Mesenteric fat pad (tissue), 1 donor: ENCODE measurements around the gene PLCB1. TPM values are rescaled to one million over a fixed set of nuclear protein-coding genes. Genes with fewer than 3 reads are reported as not detected.
"Not testable (repeated sequence)": the region's sequence is repeated elsewhere in the genome, so short reads cannot be mapped to it uniquely, and the experiment has no call there.

Source experiments
- DNase-seq: peaks from one replicate; pipeline ENCODE4 v3.0.0-alpha.2; 2020; ENCODE audit warnings: low spot score
- total RNA-seq: library from RNA; stranded (reverse); fragmentation: NEBNext Ultra II Directional; extraction: Animal tissue kit (Norgen Biotek cat#: 25700); gene quantifications from one replicate; pipeline ENCODE4 v1.2.1, GENCODE V29; 2021
- donor health status: DM: yes; HTN: yes; CAD: no.

The PLCB1 gene
- total RNA-seq, 1 donor from 2014 or later = 16.9 TPM

DNA sequence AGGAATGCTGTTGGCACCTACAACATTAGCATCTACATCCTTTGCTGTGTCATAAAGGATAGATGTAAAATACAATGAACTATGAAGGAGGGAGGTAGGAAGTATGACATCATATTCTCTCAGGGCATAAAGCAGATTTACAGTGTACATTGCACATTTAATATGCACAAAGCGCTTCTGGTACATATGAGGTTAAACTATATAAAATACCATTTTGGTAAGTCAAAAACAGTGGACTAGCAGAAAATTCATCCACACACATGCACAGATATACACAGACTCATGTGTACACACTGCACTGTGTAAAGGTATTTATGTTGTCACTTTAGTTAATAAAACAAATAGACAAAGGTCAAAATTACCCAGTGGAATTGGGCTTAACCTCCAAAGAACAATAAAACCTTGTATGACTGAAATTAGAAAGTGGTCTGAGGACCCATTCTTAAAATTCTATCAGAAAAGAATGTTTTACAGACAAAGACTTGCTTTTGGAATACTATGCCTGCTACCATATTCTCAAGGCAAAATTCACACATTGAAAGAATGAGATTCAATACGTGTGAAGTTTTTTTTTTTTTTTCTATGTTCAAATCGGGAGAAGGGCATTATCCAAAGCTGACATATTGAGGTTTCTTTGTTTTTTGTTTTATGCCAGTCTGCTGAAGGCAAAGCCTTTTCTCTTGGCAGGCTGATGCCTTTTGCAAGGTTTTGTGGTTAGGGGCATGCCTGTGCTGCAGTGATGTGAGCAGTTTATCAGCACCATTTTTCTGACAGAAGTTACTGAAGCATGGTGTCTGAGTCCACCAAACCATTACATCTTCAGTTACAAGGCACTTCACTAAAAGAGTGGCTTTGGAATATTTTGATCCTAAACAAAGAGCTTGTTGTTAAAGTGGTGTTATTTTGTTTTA is 199.0 kb downstream of the PLCB1 start:
- DNase-seq = no peak

GRCh38 chr20:8331740-8332412 is 199.8 kb downstream of the PLCB1 start:
- DNase-seq = no peak

DNA sequence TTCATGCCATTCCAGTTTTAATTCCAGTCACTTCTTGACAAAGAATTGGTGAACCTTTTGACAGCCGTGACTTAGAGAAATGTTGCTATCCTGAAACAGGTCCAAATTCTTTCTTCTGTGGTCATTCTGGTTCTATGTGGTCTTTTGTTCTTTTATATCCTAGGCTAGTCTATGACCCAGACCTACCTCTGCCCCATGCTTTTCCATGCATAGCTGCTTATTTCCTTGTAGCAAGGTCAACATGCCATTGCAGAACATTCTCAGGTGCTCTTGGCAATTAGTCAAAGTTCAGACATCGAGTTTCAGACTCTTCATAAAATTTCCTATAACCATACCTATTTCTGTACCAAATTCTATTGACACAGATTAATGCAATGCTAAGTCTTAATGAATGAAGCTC is 202.6 kb downstream of the PLCB1 start:
- DNase-seq = no peak

DNA sequence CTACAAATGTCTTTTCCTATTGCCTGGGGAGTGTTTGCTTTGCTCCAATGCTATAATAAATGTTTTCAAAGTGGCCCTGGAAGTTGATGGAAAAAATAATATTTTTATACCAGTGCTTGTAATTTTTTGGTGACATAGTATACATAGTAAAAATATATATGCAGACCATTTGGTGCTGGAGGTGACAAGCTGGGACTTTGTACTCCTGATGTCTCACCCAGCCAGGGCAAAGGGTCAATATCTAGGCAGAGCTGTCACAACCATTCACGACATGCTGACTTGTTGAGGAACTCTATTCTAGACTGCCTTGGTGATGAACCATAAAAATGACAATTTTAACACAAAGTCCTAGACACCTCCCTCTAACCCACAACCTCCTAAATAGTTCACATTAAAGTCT is 203.0 kb downstream of the PLCB1 start:
- DNase-seq = no peak

DNA sequence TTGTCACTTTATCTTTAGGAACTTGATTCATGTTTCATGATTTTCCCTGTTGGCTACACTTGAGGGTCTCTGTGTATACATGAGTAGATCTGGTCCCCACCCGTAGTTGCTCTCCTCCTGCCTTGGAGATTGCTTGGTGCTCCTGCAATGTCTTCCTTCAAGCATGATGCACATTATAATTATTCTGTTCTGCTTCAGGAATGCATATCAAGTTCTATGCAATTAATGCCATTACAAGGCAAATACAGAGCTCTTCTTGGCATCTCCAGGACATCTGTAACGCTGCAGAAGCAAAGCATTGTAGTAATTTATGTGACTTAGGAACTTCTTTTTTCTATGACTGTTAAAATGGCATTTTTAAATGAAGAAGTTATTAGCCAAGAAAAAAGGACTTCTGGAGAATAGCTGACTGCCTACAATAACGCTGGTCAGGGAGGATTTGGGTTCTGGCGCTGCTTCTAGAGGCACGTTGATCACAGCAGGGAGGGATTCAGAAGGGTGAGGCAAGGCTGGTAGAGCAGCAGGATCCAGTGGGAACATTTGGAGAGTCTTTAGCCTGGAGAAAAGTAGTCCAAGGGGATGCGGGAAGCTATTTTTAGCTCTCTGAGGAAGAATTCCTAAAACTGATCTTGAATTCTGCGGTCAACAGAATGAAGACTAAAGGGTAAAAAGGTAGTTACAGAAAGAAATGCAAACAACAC is 203.6 kb downstream of the PLCB1 start:
- DNase-seq = no peak

DNA sequence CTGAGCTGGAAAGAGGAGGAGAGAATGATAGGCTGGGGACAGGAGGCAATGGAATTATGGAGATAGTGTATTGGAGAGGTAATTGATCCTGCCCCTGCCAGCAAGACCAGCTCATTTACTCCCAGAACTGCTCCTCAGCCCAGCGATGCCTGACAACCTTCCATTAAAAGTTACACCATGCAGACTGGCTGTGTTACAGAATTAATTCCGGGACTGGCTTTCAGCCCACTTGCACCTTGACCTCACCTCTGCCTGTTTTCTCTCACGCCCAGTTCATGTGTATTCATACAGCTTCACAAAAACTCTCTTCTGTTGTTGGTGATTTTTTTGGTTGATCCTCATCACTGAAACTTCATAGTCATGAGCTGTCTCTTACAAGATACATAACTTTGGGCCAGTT is 207.3 kb downstream of the PLCB1 start:
- no peak for DNase-seq

GRCh38 chr20:8342391-8342790 is 210.3 kb downstream of the PLCB1 start:
- no peak for DNase-seq

DNA sequence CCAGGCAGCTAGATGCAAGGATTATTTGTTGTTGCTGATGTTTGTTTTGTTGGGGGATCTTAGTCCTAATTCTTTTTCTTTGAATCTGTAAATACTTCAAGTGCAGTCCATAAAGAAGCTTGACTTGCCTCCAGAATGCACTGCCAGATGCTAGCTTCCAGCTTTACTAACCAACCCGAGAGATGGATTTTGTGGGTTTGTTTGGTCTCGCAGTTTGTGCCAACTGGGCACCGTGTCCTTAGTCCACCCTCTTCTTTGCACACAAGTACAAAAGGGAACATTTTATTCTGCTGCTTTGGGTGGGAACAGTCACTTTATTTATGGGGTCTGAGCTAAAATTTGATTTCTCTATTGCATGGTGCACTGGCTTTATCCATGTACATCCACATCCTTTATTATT is 212.0 kb downstream of the PLCB1 start:
- no peak for DNase-seq

DNA sequence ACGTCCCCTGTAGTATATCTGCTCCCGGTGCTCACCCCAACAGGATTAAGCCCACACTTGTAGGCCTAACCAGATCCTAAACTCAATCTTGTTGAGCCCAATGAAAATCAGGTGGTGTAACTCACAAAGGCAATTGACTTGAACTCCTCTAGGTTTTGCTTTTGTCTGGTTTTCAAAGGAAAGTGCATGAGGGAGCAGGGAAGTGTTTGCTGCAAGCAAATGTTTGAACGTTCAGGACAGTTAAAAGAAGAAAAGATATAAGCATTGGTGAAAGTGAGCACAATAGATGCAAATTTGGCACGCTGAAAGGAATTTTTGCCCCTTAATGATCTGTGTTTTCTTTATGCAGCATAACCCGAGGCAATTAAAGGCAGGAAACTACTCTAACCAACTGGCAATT is 212.6 kb downstream of the PLCB1 start:
- DNase-seq = no peak

DNA sequence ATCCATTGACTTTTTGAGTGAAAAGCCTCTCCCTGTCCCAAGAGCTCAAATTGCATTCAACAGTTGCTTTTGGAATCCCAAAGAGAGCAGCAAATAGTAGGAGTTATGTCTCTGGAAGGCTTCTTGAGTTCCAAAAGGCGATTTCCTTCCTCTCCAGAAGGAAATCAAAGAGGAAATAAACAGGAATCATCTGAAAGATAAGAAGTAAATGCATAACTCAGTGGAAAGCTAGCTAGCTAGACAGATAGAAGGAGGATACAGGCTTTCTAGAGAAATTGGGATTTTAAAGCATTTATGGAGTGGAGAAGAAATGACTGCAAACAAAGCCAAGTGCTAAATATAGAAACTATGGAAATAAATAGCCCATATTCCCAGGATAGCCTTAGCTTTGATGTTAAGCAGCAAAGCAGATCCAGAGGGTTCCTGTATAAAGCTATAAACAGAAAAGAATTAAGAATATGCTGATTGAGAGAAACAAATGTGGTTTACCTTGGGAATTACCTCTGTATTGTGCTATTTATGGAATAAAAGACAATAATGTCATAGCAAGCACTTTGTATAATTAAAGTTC is 214.7 kb downstream of the PLCB1 start:
- DNase-seq = no peak

DNA sequence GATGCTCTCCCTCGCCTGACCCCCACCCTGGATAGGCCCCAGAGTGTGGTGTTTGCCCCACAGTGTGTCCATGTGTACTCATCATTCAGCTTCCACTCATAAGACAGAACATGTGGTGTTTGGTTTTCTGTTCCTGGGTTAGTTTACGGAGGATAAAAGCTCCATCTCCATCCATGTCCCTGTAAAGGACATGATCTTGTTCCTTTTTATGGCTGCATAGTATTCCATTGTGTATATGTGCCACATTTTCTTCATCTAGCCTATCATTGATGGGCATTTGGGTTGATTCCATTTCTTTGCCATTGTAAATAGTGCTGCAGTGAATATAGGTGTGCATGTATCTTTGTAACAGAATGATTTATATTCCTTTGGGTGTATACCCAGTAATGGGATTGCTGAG is 218.2 kb downstream of the PLCB1 start:
- not testable (repeated sequence) for DNase-seq

- DNase-seq = no peak
Observed at GRCh38 chr20:8352486-8352885, 220.4 kb downstream of the PLCB1 start.

DNA sequence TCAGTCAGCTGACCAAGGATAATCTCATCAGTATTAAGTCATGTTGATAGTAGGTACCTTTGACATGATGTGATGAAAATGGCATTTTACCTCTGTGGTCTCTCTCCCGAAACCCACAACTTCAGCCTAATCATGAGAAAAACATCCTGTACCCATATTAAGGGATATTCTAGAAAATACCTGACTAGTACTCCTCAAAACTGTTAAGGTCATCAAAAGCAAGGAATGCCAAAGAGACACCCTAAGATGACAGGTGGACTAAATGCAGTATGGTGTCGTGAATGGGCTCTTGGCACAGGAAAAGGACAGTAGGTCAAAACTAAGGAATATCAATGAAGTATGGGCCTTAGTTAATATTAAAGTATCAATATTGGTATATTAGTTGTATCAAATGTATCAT is 221.4 kb downstream of the PLCB1 start:
- no peak for DNase-seq

DNA sequence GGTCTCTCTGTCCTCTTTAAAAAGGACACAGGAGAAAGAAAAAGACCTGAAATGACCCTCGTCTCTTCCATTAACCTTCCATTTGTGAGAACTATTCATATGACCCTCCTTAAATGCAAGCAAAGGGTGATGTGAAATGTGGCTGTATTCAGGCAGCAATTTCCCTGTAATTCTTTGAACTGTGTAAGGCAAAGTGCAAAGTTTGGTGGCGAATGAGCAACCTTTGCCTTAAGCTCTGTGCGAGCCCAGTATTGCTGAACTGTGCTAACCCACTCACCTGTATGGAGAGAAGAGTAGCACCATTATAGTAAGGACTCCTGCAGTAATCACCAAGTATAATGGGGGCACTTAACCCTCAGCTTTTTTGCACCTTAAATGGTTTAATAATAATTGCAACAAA is 223.4 kb downstream of the PLCB1 start:
- no peak for DNase-seq

DNA sequence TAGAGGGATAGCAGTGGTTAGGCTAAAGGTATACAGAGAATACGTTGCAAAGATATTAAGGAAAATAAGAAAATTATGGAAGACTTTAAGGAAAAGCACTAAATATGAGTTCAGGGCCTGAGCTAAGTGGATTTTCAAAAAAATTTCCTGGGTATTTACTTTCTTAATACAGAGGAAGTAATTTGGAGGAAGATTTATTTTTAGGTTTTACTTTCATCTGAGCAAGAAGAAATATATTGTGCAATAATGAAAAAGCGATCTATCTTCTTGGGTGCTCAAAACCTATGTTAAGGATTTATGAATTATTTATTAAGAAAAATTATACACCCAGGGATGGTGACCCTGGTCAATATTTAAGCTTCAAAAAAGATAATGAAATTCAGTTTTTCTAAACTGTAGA is 224.7 kb downstream of the PLCB1 start:
- DNase-seq = no peak

DNA sequence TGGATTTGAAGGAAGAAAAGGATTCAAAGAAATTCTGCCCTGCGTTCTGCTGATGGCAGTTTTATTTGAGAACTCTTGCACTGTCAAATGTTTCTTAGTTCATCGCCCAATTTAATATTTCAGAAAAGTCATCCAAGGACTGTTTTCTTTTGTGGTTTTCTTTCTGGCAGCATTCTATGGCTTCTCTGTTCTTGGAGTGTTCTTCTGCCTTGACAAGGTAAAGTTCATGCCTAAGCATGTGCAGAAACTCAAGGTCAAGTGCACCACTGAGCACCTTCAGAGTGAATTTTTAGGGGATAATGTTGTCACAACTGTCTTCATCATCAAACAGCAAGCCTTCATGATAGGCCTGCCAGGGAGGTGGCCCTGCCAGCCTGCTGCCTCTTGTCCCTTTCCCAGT is 225.6 kb downstream of the PLCB1 start:
- no peak for DNase-seq

GRCh38 chr20:8360035-8360434 is 228.0 kb downstream of the PLCB1 start:
- DNase-seq = no peak

DNA sequence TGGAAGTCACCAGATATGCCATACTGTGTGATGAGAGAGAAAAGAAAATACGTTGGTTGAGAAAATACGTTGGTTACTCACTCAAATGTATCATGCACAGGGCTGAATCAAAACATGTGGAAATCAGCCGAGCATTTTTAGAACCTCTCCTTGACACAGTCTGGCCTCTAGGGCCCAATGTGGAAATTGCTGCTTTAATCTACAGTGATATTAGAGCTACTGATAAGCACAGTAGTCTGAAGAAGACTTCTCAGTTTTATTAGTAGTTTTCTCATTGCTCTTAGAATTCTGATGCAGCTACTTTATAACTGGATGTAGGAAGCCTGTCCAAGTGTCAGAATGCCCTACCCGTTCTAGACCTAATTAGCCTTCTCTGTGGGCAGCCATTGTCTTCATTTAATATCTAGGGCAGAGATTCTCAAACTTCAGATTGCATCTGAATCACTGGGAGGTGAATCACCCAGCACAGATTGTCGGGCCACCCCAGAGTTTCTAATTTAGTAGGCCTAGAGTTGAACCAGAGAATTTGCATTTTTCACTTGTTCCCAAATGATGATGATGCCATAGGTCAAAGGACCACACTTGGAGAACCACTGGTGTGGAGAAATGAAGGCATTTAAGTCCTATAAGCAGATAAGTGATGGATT is 229.1 kb downstream of the PLCB1 start:
- no peak for DNase-seq

- DNase-seq = no peak
Observed at GRCh38 chr20:8361779-8362178, 229.7 kb downstream of the PLCB1 start.

- no peak for DNase-seq
Observed at GRCh38 chr20:8362457-8362856, 230.4 kb downstream of the PLCB1 start.
